GM12878 (cell line): ENCODE results near the gene BAX. TPM values are rescaled to one million over a fixed set of nuclear protein-coding genes. Genes with fewer than 3 reads are reported as not detected.

ENCODE experiments used
- ATAC-seq: fragments of 200-7000 bp; cut with Tn5 transposase; 3 replicates; pipeline ENCODE4 v1.9.1; 2020; ENCODE audit warnings: mild to moderate bottlenecking, moderate library complexity
- BruUV-seq: library from RNA; stranded (reverse); fragments of 400-500 nt; replicated peaks from 2 replicates; lab custom pipeline; 2021; lab: Mats Ljungman, UMichigan
- CTCF ChIA-PET: fragments of 300-600 bp; sonication (Branson Sonifier 250); formaldehyde crosslinking; extraction: SDS; loops from one replicate; lab custom pipeline; 2021; ENCODE audit warnings: inconsistent platforms; lab: Yijun Ruan, JAX
- POLR2A ChIA-PET: fragments of 350-600 bp; formaldehyde crosslinking; extraction: SDS; loops from one replicate; lab custom pipeline; 2021; ENCODE audit warnings: inconsistent platforms; lab: Charles Lee
- RAD21 ChIA-PET: fragments of 300-600 bp; sonication (Branson Sonifier 250); formaldehyde crosslinking; loops from one replicate; lab custom pipeline; 2023; ENCODE audit warnings: antibody characterized with exemption; ENCODE audit not compliant: unreplicated experiment; lab: Charles Lee
- SMC1A ChIA-PET: fragments of 300-600 bp; sonication (Branson Sonifier 250); formaldehyde crosslinking; loops from one replicate; lab custom pipeline; 2023; ENCODE audit not compliant: unreplicated experiment, uncharacterized antibody; lab: Charles Lee
- DNase-seq: peaks from one replicate; pipeline ENCODE4 v3.0.0-alpha.2; 2011; ENCODE audit warnings: low read depth, low spot score
- FAIRE-seq: peaks from 3 replicates; lab custom pipeline; 2011; peaks lifted over from hg19 to GRCh38; lab: Jason Lieb, UNC
- H2AFZ ChIP-seq: 2 replicates; pipeline ENCODE4 v1.6.0; 2011; ENCODE audit warnings: low read depth, low read length, control low read depth; ENCODE audit not compliant: control insufficient read depth
- H3K27ac ChIP-seq: 2 replicates; pipeline ENCODE4 v1.5.1; 2011; ENCODE audit warnings: control low read depth; ENCODE audit not compliant: control insufficient read depth, insufficient read depth
- H3K27me3 ChIP-seq, 2 experiments: replicated peaks in 1 of 2; 2 replicates each; pipeline versions ENCODE4 v1.6.0 to v1.6.1; 2011; ENCODE audit warnings: low read length in 1 of 2; ENCODE audit not compliant: control insufficient read depth in 2 of 2, insufficient read depth in 2 of 2
- H3K36me3 ChIP-seq, 2 experiments: 2 replicates each; pipeline ENCODE4 v1.5.1; 2011; ENCODE audit warnings: low read length in 1 of 2; ENCODE audit not compliant: control insufficient read depth in 2 of 2, insufficient read depth in 2 of 2
- H3K4me1 ChIP-seq: 2 replicates; pipeline ENCODE4 v1.6.1; 2011; ENCODE audit warnings: mild to moderate bottlenecking, low read length, moderate library complexity, mixed read lengths; ENCODE audit not compliant: control insufficient read depth, insufficient read depth
- H3K4me2 ChIP-seq: 2 replicates; pipeline ENCODE4 v1.6.0; 2011; ENCODE audit warnings: control low read depth; ENCODE audit not compliant: control insufficient read depth, insufficient read depth
- H3K4me3 ChIP-seq: fragments of 200-600 bp; sonication (generic); 2 replicates; pipeline ENCODE4 v1.5.1; 2016
- H3K79me2 ChIP-seq: 2 replicates; pipeline ENCODE4 v1.6.0; 2011; ENCODE audit warnings: low read length; ENCODE audit not compliant: control insufficient read depth, insufficient read depth
- H3K9ac ChIP-seq: 2 replicates; pipeline ENCODE4 v1.8.0; 2011; ENCODE audit warnings: low read length, control low read depth, mixed read lengths; ENCODE audit not compliant: control insufficient read depth, insufficient read depth
- H3K9me3 ChIP-seq: replicated peaks from 3 replicates; pipeline ENCODE4 v1.5.1; 2011; ENCODE audit warnings: mild to moderate bottlenecking, low read length; ENCODE audit not compliant: control insufficient read depth, insufficient read depth
- H4K20me1 ChIP-seq: 2 replicates; pipeline ENCODE4 v1.6.0; 2011; ENCODE audit not compliant: control insufficient read depth, insufficient read depth
- BRCA1 ChIP-seq: IDR thresholded peaks from 2 replicates; pipeline ENCODE4 v1.6.1; 2011; ENCODE audit warnings: low read depth, low read length, improper control_type of control experiment
- GABPA ChIP-seq: IDR thresholded peaks from 2 replicates; pipeline ENCODE4 v1.6.1; 2014; ENCODE audit warnings: antibody characterized with exemption, low read depth, mild to moderate bottlenecking, inconsistent platforms
- HCFC1 ChIP-seq: fragments of 150-350 bp; IDR thresholded peaks from 2 replicates; pipeline ENCODE4 v1.6.1; 2014; ENCODE audit warnings: low read length
- HDAC6 ChIP-seq: fragments of 200-600 bp; sonication (generic); IDR thresholded peaks from one replicate; pipeline ENCODE4 v1.8.0; 2017; ENCODE audit warnings: antibody characterized with exemption; ENCODE audit not compliant: unreplicated experiment
- IKZF1 ChIP-seq: fragments of 450-650 bp; conservative IDR thresholded peaks from 2 replicates; pipeline ENCODE4 v1.6.1; 2017; ENCODE audit warnings: antibody characterized with exemption, mild to moderate bottlenecking
- IRF4 ChIP-seq: IDR thresholded peaks from 2 replicates; pipeline ENCODE4 v1.6.1; 2011; ENCODE audit warnings: low read depth, low read length
- MEF2A ChIP-seq: IDR thresholded peaks from 2 replicates; pipeline ENCODE4 v1.6.1; 2011; ENCODE audit warnings: low read depth, mild to moderate bottlenecking, low read length, moderate library complexity; ENCODE audit not compliant: insufficient read depth
- NR2C1 ChIP-seq: fragments of 450-650 bp; IDR thresholded peaks from 2 replicates; pipeline ENCODE4 v1.6.1; 2017; ENCODE audit warnings: antibody characterized with exemption, mild to moderate bottlenecking, moderate library complexity
- RUNX3 ChIP-seq: IDR thresholded peaks from 2 replicates; pipeline ENCODE4 v1.6.1; 2012; ENCODE audit warnings: low read length, inconsistent platforms
- SREBF2 ChIP-seq: IDR thresholded peaks from 2 replicates; pipeline ENCODE4 v1.6.1; 2012; ENCODE audit warnings: mild to moderate bottlenecking, low read length
- SRF ChIP-seq, 2 experiments: IDR thresholded peaks; 2 replicates each; pipeline ENCODE4 v1.6.1; 2011; ENCODE audit warnings: low read depth in 2 of 2, low read length in 2 of 2, mild to moderate bottlenecking in 1 of 2, moderate library complexity in 1 of 2
- TARDBP ChIP-seq: IDR thresholded peaks from 2 replicates; pipeline ENCODE4 v1.6.1; 2016; ENCODE audit warnings: borderline replicate concordance
- ZBTB33 ChIP-seq: fragments of 450-650 bp; IDR thresholded peaks from 2 replicates; pipeline ENCODE4 v1.6.1; 2017; ENCODE audit warnings: mild to moderate bottlenecking
- WGBS: methylation state at CpG from one replicate; pipeline ENCODE4 v1.1.6; 2016; ENCODE audit warnings: low lambda C conversion rate; ENCODE audit not compliant: insufficient replicate concordance, insufficient coverage; ENCODE audit errors: missing lambda C conversion rate; 5-methylcytosine and 5-hydroxymethylcytosine counted together
- in situ Hi-C: fragments of 300-500 bp; cut with MboI; formaldehyde crosslinking; loops from 9 replicates; pipeline ENCODE4 v1.14.3; 2018; ENCODE audit warnings: mixed read lengths
- intact Hi-C: fragments of 100-400 bp; cut with micrococcal nuclease; formaldehyde crosslinking; loops from one replicate; pipeline ENCODE4 v1.14.2; 2022; ENCODE audit not compliant: unreplicated experiment
- polyA plus RNA-seq, 11 experiments: library from polyadenylated mRNA; depleted of rRNA in 4 of 11; unstranded in 6 of 11; stranded (reverse) in 5 of 11; fragments of >200 nt; fragmentation: Nextera tagmentation in 4 of 11; fragmentation: Illumina TruSeq in 1 of 11; extraction: Ambion mirVana in 4 of 11; extraction: Trizol in 1 of 11; gene quantifications; 1 replicate in 1 of 11; 2 replicates in 10 of 11; pipeline versions ENCODE4 v1.2.1 to v1.2.3, GENCODE V29; 2011 to 2016; ENCODE audit warnings: inconsistent platforms in 2 of 11, missing spikeins in 2 of 11, low read depth in 1 of 11
- total RNA-seq, 4 experiments: library from RNA; depleted of rRNA in 3 of 4; stranded (reverse); fragments of >200 nt in 3 of 4; fragmentation: Illumina TruSeq in 1 of 4; extraction: Trizol in 1 of 4; gene quantifications; 2 replicates each; pipeline versions ENCODE4 v1.2.1 to v1.2.3, GENCODE V29; 2013 to 2021
- TF ChIP-seq, protein P1 (sequence below): fragments of 150-350 bp; IDR thresholded peaks from 2 replicates; pipeline ENCODE4 v1.6.1; 2016; ENCODE audit warnings: low read depth, low read length
- TF ChIP-seq, protein P2 (sequence below): IDR thresholded peaks from 2 replicates; pipeline ENCODE4 v1.6.1; 2011; ENCODE audit warnings: low read depth, mild to moderate bottlenecking, low read length, moderate library complexity, borderline replicate concordance; ENCODE audit errors: extremely low read depth

Gene BAX
- total and polyA plus RNA-seq, 10 of the 15 experiments (the other 5 are each of a cell fraction or from before 2014, with no cell fraction given) = 7.2 to 221 (median 137) TPM

DNA sequence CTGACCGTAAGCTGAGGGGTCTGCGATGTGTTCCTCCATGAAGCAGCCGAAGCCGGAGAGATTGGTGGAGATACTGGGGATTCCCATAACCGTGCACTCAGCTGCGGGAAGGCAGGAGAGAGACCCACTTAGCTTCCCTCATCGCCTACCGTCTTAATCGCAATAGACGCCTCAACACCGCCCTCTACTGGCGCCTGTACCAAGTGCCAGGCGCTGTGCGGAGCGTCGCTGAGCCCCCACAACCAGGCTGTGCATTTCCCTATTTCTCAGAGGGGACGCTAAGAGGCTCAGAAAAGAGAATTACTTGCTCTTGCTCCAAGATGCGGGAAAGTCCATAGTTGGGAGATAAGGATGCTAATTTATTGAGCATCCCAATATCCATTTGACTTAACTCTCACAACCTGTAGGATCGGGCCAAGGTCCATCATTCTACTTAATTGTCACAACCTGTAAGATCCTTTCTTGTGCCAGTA lies 16.3 kb downstream of the BAX start (continued):
- TF ChIP-seq, protein P1, sequence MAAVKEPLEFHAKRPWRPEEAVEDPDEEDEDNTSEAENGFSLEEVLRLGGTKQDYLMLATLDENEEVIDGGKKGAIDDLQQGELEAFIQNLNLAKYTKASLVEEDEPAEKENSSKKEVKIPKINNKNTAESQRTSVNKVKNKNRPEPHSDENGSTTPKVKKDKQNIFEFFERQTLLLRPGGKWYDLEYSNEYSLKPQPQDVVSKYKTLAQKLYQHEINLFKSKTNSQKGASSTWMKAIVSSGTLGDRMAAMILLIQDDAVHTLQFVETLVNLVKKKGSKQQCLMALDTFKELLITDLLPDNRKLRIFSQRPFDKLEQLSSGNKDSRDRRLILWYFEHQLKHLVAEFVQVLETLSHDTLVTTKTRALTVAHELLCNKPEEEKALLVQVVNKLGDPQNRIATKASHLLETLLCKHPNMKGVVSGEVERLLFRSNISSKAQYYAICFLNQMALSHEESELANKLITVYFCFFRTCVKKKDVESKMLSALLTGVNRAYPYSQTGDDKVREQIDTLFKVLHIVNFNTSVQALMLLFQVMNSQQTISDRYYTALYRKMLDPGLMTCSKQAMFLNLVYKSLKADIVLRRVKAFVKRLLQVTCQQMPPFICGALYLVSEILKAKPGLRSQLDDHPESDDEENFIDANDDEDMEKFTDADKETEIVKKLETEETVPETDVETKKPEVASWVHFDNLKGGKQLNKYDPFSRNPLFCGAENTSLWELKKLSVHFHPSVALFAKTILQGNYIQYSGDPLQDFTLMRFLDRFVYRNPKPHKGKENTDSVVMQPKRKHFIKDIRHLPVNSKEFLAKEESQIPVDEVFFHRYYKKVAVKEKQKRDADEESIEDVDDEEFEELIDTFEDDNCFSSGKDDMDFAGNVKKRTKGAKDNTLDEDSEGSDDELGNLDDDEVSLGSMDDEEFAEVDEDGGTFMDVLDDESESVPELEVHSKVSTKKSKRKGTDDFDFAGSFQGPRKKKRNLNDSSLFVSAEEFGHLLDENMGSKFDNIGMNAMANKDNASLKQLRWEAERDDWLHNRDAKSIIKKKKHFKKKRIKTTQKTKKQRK = no peak

DNA sequence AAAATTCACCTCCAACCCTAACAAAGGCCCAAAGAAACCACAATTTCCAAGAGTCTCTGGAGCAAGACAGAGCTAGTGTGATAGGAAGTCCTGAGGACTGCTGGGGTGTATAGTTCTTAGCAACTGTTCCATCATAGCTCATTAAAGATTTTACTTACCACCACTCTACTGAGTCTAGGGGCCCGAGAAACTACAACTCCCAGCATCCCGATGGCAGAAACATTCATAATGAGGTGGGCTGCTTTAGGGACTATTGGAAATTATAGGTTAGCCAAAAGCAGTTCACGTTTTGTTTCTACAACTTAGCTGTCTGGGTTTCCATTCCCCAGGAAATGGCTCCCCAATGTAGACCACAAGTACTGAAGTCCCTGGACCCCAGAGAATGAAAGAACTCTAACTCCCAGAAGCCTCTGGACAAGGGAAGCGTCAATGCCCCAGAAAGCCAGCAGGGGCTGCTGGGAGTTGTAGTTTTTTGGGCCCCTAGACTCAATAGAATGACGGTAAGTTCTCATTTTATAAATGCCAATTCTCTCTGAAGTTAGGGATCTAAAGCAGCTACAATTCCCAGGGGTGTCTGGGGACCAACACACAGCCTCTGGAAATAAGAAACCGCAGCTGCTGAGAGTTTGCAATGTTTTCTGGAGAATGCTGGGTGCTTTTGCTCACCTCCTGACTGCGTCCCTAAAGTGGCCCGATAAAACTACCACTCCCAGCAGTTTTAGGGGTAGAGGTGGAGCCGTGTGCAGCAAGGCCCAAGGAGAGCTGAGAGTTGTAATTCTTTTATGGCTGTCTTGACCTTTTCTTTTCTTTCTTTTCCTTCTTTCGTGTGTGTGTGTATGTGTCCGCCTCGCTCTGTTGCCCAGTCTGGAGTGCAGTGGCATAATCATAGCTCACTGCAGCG lies 21.5 kb downstream of the BAX start:
- in situ Hi-C loops (no loop called here), intact Hi-C loops (no loop called here)
- no peak overlapping the region for H3K4me2 ChIP-seq
- no TSS peak for BruUV-seq
- ATAC-seq (peak; percentile 69), DNase-seq (no peak), FAIRE-seq (no peak)
- no peaks in the 10 kb centered on the region for H3K27me3 ChIP-seq
- no peak overlapping the region for H3K9ac ChIP-seq
- 0 out of 2 replicates have a peak overlapping the region, but pooled peaks have one; percentile 19 for H2AFZ ChIP-seq
- H3K79me2 ChIP-seq = no peaks in the 10 kb centered on the region
- RAD21 ChIA-PET = interaction anchor here (0.6 to 1.0 kb wide), 4 partner anchors 9 to 43 kb away, joined by 3 to 5 read pairs (median 3); partner anchors contain the start of genes GYS1 and RUVBL2
- CTCF ChIA-PET = interaction anchor here (0.6 to 4.4 kb wide), 5 partner anchors 17 to 180 kb away, joined by 3 to 36 read pairs (median 4); partner anchors contain the start of genes GYS1 and RUVBL2
- no peaks in the 10 kb centered on the region for H4K20me1 ChIP-seq
- WGBS = 75% methylated on average over 13 of the region's 13 CpGs
- SMC1A ChIA-PET = interaction anchor here (1.6 to 3.2 kb wide), 3 partner anchors 8 to 181 kb away, joined by 6 to 9 read pairs (median 8); partner anchors contain the start of gene RUVBL2
- no peaks in the 10 kb centered on the region for H3K9me3 ChIP-seq
- H3K36me3 ChIP-seq = peaks cover 0 to 13% of the 10 kb centered on the region in 2 experiments
- POLR2A ChIA-PET = interaction anchor here (0.5 to 7.1 kb wide), 5 partner anchors 17 to 347 kb away, joined by 3 to 41 read pairs (median 4); partner anchors contain the start of genes GYS1, RUVBL2 and TULP2
- peaks cover 4% of the 10 kb centered on the region for H3K4me1 ChIP-seq
- H3K27ac ChIP-seq = no peak overlapping the region
- no peak overlapping the region for H3K4me3 ChIP-seq
- TF ChIP-seq NR2C1 = peak; percentile 58
- peak; percentile 87; the same call in 1 of the 2 replicates for TF ChIP-seq TARDBP
- no peak for TF ChIP-seq SREBF2
- TF ChIP-seq BRCA1 = no peak
- peak; percentile 33; the same call in 1 of the 2 replicates for TF ChIP-seq RUNX3
- TF ChIP-seq, protein P2, sequence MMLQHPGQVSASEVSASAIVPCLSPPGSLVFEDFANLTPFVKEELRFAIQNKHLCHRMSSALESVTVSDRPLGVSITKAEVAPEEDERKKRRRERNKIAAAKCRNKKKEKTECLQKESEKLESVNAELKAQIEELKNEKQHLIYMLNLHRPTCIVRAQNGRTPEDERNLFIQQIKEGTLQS = peak; percentile 31; the same call in 1 of the 2 replicates
- TF ChIP-seq GABPA = peak; percentile 83; the same call in 1 of the 2 replicates
- no peak for TF ChIP-seq MEF2A
- TF ChIP-seq IRF4 = no peak
- TF ChIP-seq HCFC1 = peak; percentile 90
- TF ChIP-seq HDAC6 = no peak
- TF ChIP-seq ZBTB33 = no peak
- peak; percentile 93 for TF ChIP-seq IKZF1
- TF ChIP-seq SRF (IDR thresholded peaks at IDR 0.05; ENCODE audit: low read depth in 2 of 2, low read length in 2 of 2) = 0 out of 4 replicates have a peak, but pooled peaks of 1 of the 2 experiments have one; percentile 39
